Activated CD4-positive, CD25-positive, alpha-beta regulatory T cell treated with anti-CD3 and anti-CD28 coated beads, Interleukin-2, amount 50 U/mL, for 16 hours (primary cell): ENCODE measurements around the gene PKD1L1.

ENCODE experiments used
- DNase-seq: peaks from one replicate; pipeline ENCODE4 v3.0.0-alpha.2; 2020; ENCODE audit warnings: low read depth, low spot score

The PKD1L1 gene

GRCh38 chr7:47735431-47736345, 212.6 kb downstream of the PKD1L1 start:
- DNase-seq = no peak

- DNase-seq = no peak
These were observed 213.3 kb downstream of the PKD1L1 start for GRCh38 chr7:47734949-47735291.

- DNase-seq = no peak
These were observed 213.8 kb downstream of the PKD1L1 start for GRCh38 chr7:47734287-47734948.

- no peak for DNase-seq
These were observed 218.1 kb downstream of the PKD1L1 start for GRCh38 chr7:47730142-47730541.

GRCh38 chr7:47726047-47726726, 222.1 kb downstream of the PKD1L1 start:
- no peak for DNase-seq

- no peak for DNase-seq
These were observed 223.1 kb downstream of the PKD1L1 start for GRCh38 chr7:47725031-47725780.
